H1 (cell line): ENCODE results near the gene RNF151. TPM values are rescaled to one million over a fixed set of nuclear protein-coding genes. Genes with fewer than 3 reads are reported as not detected.
A peak's percentile ranks its signal among the peaks of the same experiment; 100 is the strongest.

Experiments
- CTCF ChIA-PET: fragments of 300-600 bp; sonication (Branson Sonifier 250); formaldehyde crosslinking; loops from one replicate; lab custom pipeline; 2021; ENCODE audit not compliant: partially characterized antibody; lab: Charles Lee
- POLR2A ChIA-PET: fragments of 300-600 bp; sonication (Branson Sonifier 250); formaldehyde crosslinking; loops from one replicate; lab custom pipeline; 2021; ENCODE audit warnings: inconsistent platforms; ENCODE audit not compliant: partially characterized antibody; lab: Charles Lee
- DNase-seq, 2 experiments: peaks; one replicate each; pipeline versions ENCODE4 v3.0.0 to v3.0.0-alpha.2; 2010 to 2022; ENCODE audit warnings: low spot score in 2 of 2, low read depth in 1 of 2, mixed read lengths in 1 of 2
- FAIRE-seq: peaks from 2 replicates; lab custom pipeline; 2011; peaks lifted over from hg19 to GRCh38; lab: Jason Lieb, UNC
- H2AFZ ChIP-seq: 2 replicates; pipeline ENCODE4 v1.8.1; 2012; ENCODE audit warnings: low read length, inconsistent platforms
- H2AK5ac ChIP-seq: 2 replicates; pipeline ENCODE4 v1.6.1; 2013; ENCODE audit warnings: low read depth, low read length
- H2BK120ac ChIP-seq: replicated peaks from 2 replicates; pipeline ENCODE3; 2013; ENCODE audit warnings: low read depth, low read length, inconsistent platforms
- H2BK12ac ChIP-seq: 2 replicates; pipeline ENCODE4 v1.6.1; 2013; ENCODE audit warnings: low read depth, low read length
- H2BK15ac ChIP-seq: 2 replicates; pipeline ENCODE4 v1.6.1; 2013; ENCODE audit warnings: low read length
- H2BK20ac ChIP-seq: 2 replicates; pipeline ENCODE4 v1.6.1; 2013; ENCODE audit warnings: low read length
- H2BK5ac ChIP-seq: 2 replicates; pipeline ENCODE4 v1.6.1; 2013; ENCODE audit warnings: low read depth, low read length
- H3K14ac ChIP-seq: 2 replicates; pipeline ENCODE4 v1.6.1; 2013; ENCODE audit warnings: inconsistent platforms; ENCODE audit not compliant: insufficient read length
- H3K18ac ChIP-seq: 2 replicates; pipeline ENCODE4 v1.6.1; 2013; ENCODE audit warnings: low read length; ENCODE audit errors: extremely low read depth
- H3K23ac ChIP-seq: 2 replicates; pipeline ENCODE4 v1.6.1; 2013; ENCODE audit warnings: inconsistent platforms; ENCODE audit not compliant: insufficient read length
- H3K23me2 ChIP-seq: 2 replicates; pipeline ENCODE4 v1.6.1; 2013; ENCODE audit warnings: low read depth, low read length
- H3K27ac ChIP-seq: 2 replicates; pipeline ENCODE4 v1.6.1; 2011; ENCODE audit warnings: low read depth, low read length, inconsistent platforms
- H3K27me3 ChIP-seq, 4 experiments: replicated peaks in 1 of 4; 1 replicate in 1 of 4; 2 replicates in 3 of 4; pipeline versions ENCODE4 v1.6.1 to v1.8.1; 2011 to 2013; ENCODE audit warnings: low read length in 3 of 4, mild to moderate bottlenecking in 3 of 4, inconsistent platforms in 2 of 4, mixed read lengths in 2 of 4, moderate library complexity in 1 of 4; ENCODE audit not compliant: control insufficient read depth in 3 of 4, insufficient read depth in 3 of 4; ENCODE audit errors: extremely low read depth in 1 of 4
- H3K36me3 ChIP-seq, 4 experiments: 2 replicates each; pipeline versions ENCODE4 v1.6.1 to v1.8.1; 2011 to 2013; ENCODE audit warnings: mild to moderate bottlenecking in 4 of 4, low read length in 3 of 4, moderate library complexity in 2 of 4, control low read depth in 1 of 4, inconsistent platforms in 1 of 4; ENCODE audit not compliant: insufficient read depth in 4 of 4, control insufficient read depth in 2 of 4
- H3K4ac ChIP-seq: replicated peaks from 2 replicates; pipeline ENCODE3; 2013; ENCODE audit warnings: low read length, low read depth, mixed read lengths, inconsistent platforms; ENCODE audit not compliant: insufficient read length
- H3K4me1 ChIP-seq, 4 experiments: replicated peaks in 1 of 4; 1 replicate in 1 of 4; 2 replicates in 3 of 4; pipeline versions ENCODE4 v1.6.1 to v1.8.1; 2011 to 2013; ENCODE audit warnings: low read length in 3 of 4, inconsistent platforms in 2 of 4, mixed read lengths in 1 of 4; ENCODE audit not compliant: insufficient read depth in 4 of 4, control insufficient read depth in 3 of 4
- H3K4me2 ChIP-seq, 2 experiments: 2 replicates each; pipeline versions ENCODE4 v1.6.1 to v1.8.1; 2011 to 2013; ENCODE audit warnings: low read depth in 2 of 2, low read length in 2 of 2, control low read depth in 1 of 2, inconsistent platforms in 1 of 2, mild to moderate bottlenecking in 1 of 2; ENCODE audit not compliant: insufficient read depth in 1 of 2
- H3K4me3 ChIP-seq, 4 experiments: fragments of 200-600, 300-600 bp in 1 of 4; sonication (generic), shearing (Covaris generic), sonication (Bioruptor Twin) in 1 of 4; 2 replicates each; pipeline versions ENCODE4 v1.5.1 to v1.8.1; 2011 to 2016; ENCODE audit warnings: low read length in 4 of 4, low read depth in 3 of 4, control low read depth in 2 of 4, inconsistent platforms in 2 of 4, mild to moderate bottlenecking in 2 of 4, mixed read lengths in 1 of 4, moderate library complexity in 1 of 4; ENCODE audit not compliant: insufficient read depth in 2 of 4; ENCODE audit errors: extremely low read depth in 1 of 4
- H3K56ac ChIP-seq: replicated peaks from 2 replicates; pipeline ENCODE3; 2013; ENCODE audit warnings: low read depth, mild to moderate bottlenecking, mixed read lengths, low read length, inconsistent platforms; ENCODE audit not compliant: insufficient read length
- H3K79me1 ChIP-seq: 2 replicates; pipeline ENCODE4 v1.6.1; 2013; ENCODE audit warnings: low read depth, low read length, control low read depth
- H3K79me2 ChIP-seq, 2 experiments: 2 replicates each; pipeline versions ENCODE4 v1.6.1 to v1.8.1; 2012 to 2013; ENCODE audit warnings: low read length in 2 of 2, mild to moderate bottlenecking in 2 of 2, inconsistent platforms in 1 of 2; ENCODE audit not compliant: insufficient read depth in 2 of 2, control insufficient read depth in 1 of 2
- H3K9ac ChIP-seq, 4 experiments: replicated peaks in 1 of 4; 1 replicate in 1 of 4; 2 replicates in 3 of 4; pipeline versions ENCODE4 v1.6.1 to v1.8.1; 2011 to 2013; ENCODE audit warnings: low read depth in 3 of 4, low read length in 3 of 4, control low read depth in 2 of 4, mild to moderate bottlenecking in 2 of 4, moderate library complexity in 2 of 4, inconsistent platforms in 1 of 4; ENCODE audit errors: extremely low read depth in 1 of 4
- H3K9me3 ChIP-seq, 2 experiments: 2 replicates each; pipeline versions ENCODE4 v1.6.1 to v1.8.1; 2012 to 2013; ENCODE audit warnings: mild to moderate bottlenecking in 2 of 2, moderate library complexity in 2 of 2, control low read depth in 1 of 2, inconsistent platforms in 1 of 2, low read depth in 1 of 2, low read length in 1 of 2, mixed read lengths in 1 of 2; ENCODE audit not compliant: insufficient read depth in 2 of 2
- H4K20me1 ChIP-seq, 2 experiments: replicated peaks in 1 of 2; 2 replicates each; pipeline versions ENCODE3 to v1.8.1; 2011 to 2013; ENCODE audit warnings: inconsistent platforms in 2 of 2, low read length in 2 of 2, mild to moderate bottlenecking in 1 of 2; ENCODE audit not compliant: insufficient read depth in 2 of 2, control insufficient read depth in 1 of 2
- H4K5ac ChIP-seq: 2 replicates; pipeline ENCODE4 v1.6.1; 2013; ENCODE audit warnings: low read length, low read depth, mixed read lengths, inconsistent platforms; ENCODE audit not compliant: insufficient read length
- H4K8ac ChIP-seq: 2 replicates; pipeline ENCODE4 v1.8.0; 2013; ENCODE audit warnings: mild to moderate bottlenecking, moderate library complexity, low read length, inconsistent platforms; ENCODE audit not compliant: insufficient read depth; ENCODE audit errors: extremely low read depth
- H4K91ac ChIP-seq: replicated peaks from 2 replicates; pipeline ENCODE3; 2013; ENCODE audit warnings: low read length, mixed read lengths, inconsistent platforms; ENCODE audit not compliant: insufficient read length
- ATF2 ChIP-seq: IDR thresholded peaks from 2 replicates; pipeline ENCODE4 v1.6.1; 2012; ENCODE audit warnings: low read length, inconsistent platforms
- CREB1 ChIP-seq: IDR thresholded peaks from 2 replicates; pipeline ENCODE4 v1.6.1; 2012; ENCODE audit warnings: inconsistent platforms
- GTF2F1 ChIP-seq: IDR thresholded peaks from 2 replicates; pipeline ENCODE4 v1.6.1; 2012; ENCODE audit warnings: low read depth, low read length, improper control_type of control experiment, borderline replicate concordance
- HDAC6 ChIP-seq: IDR thresholded peaks from one replicate; pipeline ENCODE4 v1.7.1; 2012; ENCODE audit warnings: low read depth, mild to moderate bottlenecking, inconsistent platforms, low read length, moderate library complexity
- NANOG ChIP-seq: IDR thresholded peaks from 2 replicates; pipeline ENCODE4 v1.6.1; 2011; ENCODE audit warnings: low read length, low read depth, mild to moderate bottlenecking, inconsistent platforms; ENCODE audit not compliant: insufficient read depth, poor library complexity, severe bottlenecking
- POLR2A ChIP-seq, 2 experiments: IDR thresholded peaks; 1 replicate in 1 of 2; 2 replicates in 1 of 2; pipeline ENCODE4 v1.6.1; 2011; ENCODE audit warnings: low read depth in 2 of 2, low read length in 2 of 2, mild to moderate bottlenecking in 2 of 2; ENCODE audit errors: control extremely low read depth in 1 of 2
- POLR2AphosphoS5 ChIP-seq: IDR thresholded peaks from 2 replicates; pipeline ENCODE4 v1.6.1; 2011; ENCODE audit warnings: low read depth, low read length
- RFX5 ChIP-seq: IDR thresholded peaks from 2 replicates; pipeline ENCODE4 v1.6.1; 2011; ENCODE audit warnings: low read depth, low read length, improper control_type of control experiment, borderline replicate concordance
- TEAD4 ChIP-seq: IDR thresholded peaks from 2 replicates; pipeline ENCODE4 v1.6.1; 2012; ENCODE audit warnings: low read depth, low read length, inconsistent platforms, mixed read lengths
- YY1 ChIP-seq: IDR thresholded peaks from 2 replicates; pipeline ENCODE4 v1.6.1; 2011; ENCODE audit warnings: low read depth, mild to moderate bottlenecking, low read length
- WGBS, 2 experiments: shearing (Covaris generic) in 1 of 2; methylation state at CpG; one replicate each; pipeline versions ENCODE4 v1.1.6 to v1.1.7; 2013 to 2015; ENCODE audit warnings: low lambda C conversion rate in 2 of 2, mixed read lengths in 2 of 2, inconsistent platforms in 1 of 2, low coverage in 1 of 2, missing lambda C conversion rate in 1 of 2; ENCODE audit not compliant: insufficient replicate concordance in 2 of 2, insufficient coverage in 1 of 2, insufficient read length in 1 of 2; ENCODE audit errors: extremely low coverage in 1 of 2, missing lambda C conversion rate in 1 of 2; 5-methylcytosine and 5-hydroxymethylcytosine counted together
- polyA plus RNA-seq, 7 experiments: library from polyadenylated mRNA; depleted of rRNA in 3 of 7; stranded (reverse) in 5 of 7; unstranded in 2 of 7; fragments of >200 nt in 5 of 7; fragments of 200-250 nt in 2 of 7; gene quantifications; 1 replicate in 5 of 7; 2 replicates in 1 of 7; 4 replicates in 1 of 7; pipeline versions ENCODE4 v1.2.1 to v1.2.3, GENCODE V29; 2011 to 2013; ENCODE audit warnings: missing spikeins in 2 of 7, mixed read lengths in 2 of 7
- total RNA-seq: library from RNA; stranded (reverse); fragmentation: NEBNext Ultra II Directional; extraction: Animal tissue kit (Norgen Biotek cat#: 25700); gene quantifications from 2 replicates; pipeline ENCODE4 v1.2.1, GENCODE V29; 2021

RNF151 gene
- total and polyA plus RNA-seq, 2 of the 8 experiments (the other 6 are each of a cell fraction or from before 2014, with no cell fraction given), result not detected

GRCh38 chr16:1993731-1994131, 27.1 kb downstream of the RNF151 start:
- Histone ChIP-seq H4K91ac (no peak overlapping the region), H2BK20ac (no peak overlapping the region), H4K8ac (no peak overlapping the region), H2AK5ac (no peak overlapping the region), H2AFZ (no peak overlapping the region), H2BK15ac (no peak overlapping the region), H4K5ac (no peak overlapping the region), H3K56ac (no peak overlapping the region), H3K79me1 (no peaks in the 10 kb centered on the region), H3K9me3 (no peaks in the 10 kb centered on the region), H3K27ac (no peak overlapping the region), H3K36me3 (peaks cover 3 to 13% (median 8%) of the 10 kb centered on the region in 4 experiments; a peak in 5 of 8 replicates), H3K4me1 (peaks cover 0 to 22% (median 18%) of the 10 kb centered on the region in 4 experiments; a peak in 6 of 7 replicates), H3K4me2 (peak overlapping the region in 1 of 2 experiments; percentile 83; a peak in 2 of 4 replicates), H3K79me2 (no peaks in the 10 kb centered on the region), H3K14ac (no peak overlapping the region), H3K23ac (no peak overlapping the region), H2BK12ac (no peak overlapping the region), H4K20me1 (peaks cover 7 to 8% of the 10 kb centered on the region in 2 experiments), H3K23me2 (peaks cover 22% of the 10 kb centered on the region; the same call in 1 of the 2 replicates), H2BK5ac (no peak overlapping the region), H2BK120ac (no peak overlapping the region), H3K18ac (no peak overlapping the region), H3K4ac (no peak overlapping the region), H3K4me3 (peak overlapping the region in 1 of 4 experiments; percentile 82; a peak in 1 of 8 replicates), H3K27me3 (peaks cover 4 to 32% (median 20%) of the 10 kb centered on the region in 4 experiments), H3K9ac (no peak overlapping the region; a peak in 1 of 7 replicates)
- TF ChIP-seq ATF2 (no peak), YY1 (no peak), CREB1 (no peak), POLR2A (IDR thresholded peaks at IDR 0.05; ENCODE audit: control extremely low read depth in 1 of 2, low read depth in 2 of 2, low read length in 2 of 2) (no peak), GTF2F1 (no peak), NANOG (no peak), RFX5 (no peak), TEAD4 (no peak), HDAC6 (no peak), POLR2AphosphoS5 (no peak)
- WGBS, 2 experiments, result 97% methylated on average over 2 of the region's 2 CpGs; no CpG with 5 or more reads in 1 of the 2 experiments
- DNase-seq (no peak), FAIRE-seq (no peak)
- CTCF ChIA-PET, result interaction anchor here (0.7 to 6.8 kb wide), 4 partner anchors 11 to 1646 kb away, joined by 3 to 55 read pairs (median 8); partner anchors contain the start of gene NOXO1
- POLR2A ChIA-PET, result interaction anchor here (0.7 to 28.2 kb wide), 9 partner anchors 10 to 1038 kb away, joined by 3 to 736 read pairs (median 6); partner anchors contain the start of genes GFER, NDUFB10, RNF151 and RPS2
